ENCODE results near the gene CORO1C.

GRCh38 chr12:108647585-108648287 is 83.6 kb downstream of the CORO1C start:
- TF ChIP-seq CTCF (IDR thresholded peaks at IDR 0.05) (no peak), CBX2 (IDR thresholded peaks at IDR 0.05; ENCODE audit: borderline replicate concordance, low read depth) (no peak), SREBF2 (IDR thresholded peaks at IDR 0.05) (no peak), KDM1A (IDR thresholded peaks at IDR 0.05; ENCODE audit: low read depth) (no peak), JUNB (IDR thresholded peaks at IDR 0.05) (no peak), EP300 (IDR thresholded peaks at IDR 0.05) (no peak), CEBPB (IDR thresholded peaks at IDR 0.05) (no peak), REST (IDR thresholded peaks at IDR 0.05) (no peak), SMC3 (IDR thresholded peaks at IDR 0.05) (no peak)
